ENCODE results near the gene HGFAC. TPM values are rescaled to one million over a fixed set of nuclear protein-coding genes. Genes with fewer than 3 reads are reported as not detected.

HGFAC gene
- total RNA-seq, 2 donors from 2014 or later, result 0.95 TPM; not detected in 1

DNA sequence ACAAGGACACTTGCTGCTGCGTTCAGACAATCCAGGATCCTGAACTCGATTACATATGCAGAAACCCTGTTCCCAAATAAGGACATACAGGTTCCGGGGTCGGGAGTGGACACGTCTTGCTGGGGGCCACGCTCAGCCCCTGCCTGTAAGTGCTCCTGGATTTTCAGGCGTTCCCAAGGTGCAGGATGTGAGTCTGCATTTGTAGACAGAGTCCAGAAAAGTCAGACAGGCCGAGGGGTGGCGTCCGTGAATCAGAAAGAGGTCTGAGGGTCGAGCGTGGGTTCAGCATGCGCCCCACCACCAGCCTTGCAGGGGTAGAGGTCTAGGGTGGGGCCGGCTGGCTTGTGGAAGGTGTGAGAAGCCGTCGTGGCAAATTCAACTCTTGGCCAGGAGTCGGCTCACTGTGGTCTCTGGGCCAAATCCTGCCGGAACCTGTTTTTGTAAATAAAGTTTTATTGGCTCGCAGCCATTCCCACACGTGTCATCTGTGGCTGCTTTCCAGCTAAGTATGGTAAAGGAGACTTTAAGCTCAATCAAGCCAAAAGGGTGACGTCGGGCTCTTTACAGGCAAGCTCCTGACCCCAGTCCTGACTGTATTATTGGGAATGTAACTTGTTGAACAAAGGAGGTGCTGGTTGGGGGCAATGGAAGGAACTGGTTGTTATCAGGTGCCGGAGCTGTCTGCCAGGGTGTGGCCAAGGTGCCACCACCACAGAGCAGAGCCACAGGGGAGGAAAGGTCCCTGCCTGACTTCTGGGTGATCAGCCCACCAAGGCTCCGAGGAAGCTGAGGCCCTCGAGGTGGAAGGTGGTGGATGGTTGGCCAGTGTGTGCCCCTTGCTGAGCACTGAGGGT is 28.7 kb downstream of the HGFAC start:
- DNase-seq (ENCODE audit: low spot score), result no peak
- no peaks in the 10 kb centered on the region for H3K9me3 ChIP-seq
- H3K4me3 ChIP-seq, result no peak overlapping the region
- no peaks in the 10 kb centered on the region for H3K36me3 ChIP-seq
- H3K27ac ChIP-seq, result no peak overlapping the region
- no peaks in the 10 kb centered on the region for H3K4me1 ChIP-seq (ENCODE audit: control insufficient read depth in 1 of 2, low read depth in 2 of 2)
- H3K27me3 ChIP-seq (replicated peaks; ENCODE audit: insufficient read depth), result no peaks in the 10 kb centered on the region
- ATAC-seq (ENCODE audit: insufficient number of reproducible peaks, low FRiP score, low read depth), result no peak
- TF ChIP-seq, protein P1, sequence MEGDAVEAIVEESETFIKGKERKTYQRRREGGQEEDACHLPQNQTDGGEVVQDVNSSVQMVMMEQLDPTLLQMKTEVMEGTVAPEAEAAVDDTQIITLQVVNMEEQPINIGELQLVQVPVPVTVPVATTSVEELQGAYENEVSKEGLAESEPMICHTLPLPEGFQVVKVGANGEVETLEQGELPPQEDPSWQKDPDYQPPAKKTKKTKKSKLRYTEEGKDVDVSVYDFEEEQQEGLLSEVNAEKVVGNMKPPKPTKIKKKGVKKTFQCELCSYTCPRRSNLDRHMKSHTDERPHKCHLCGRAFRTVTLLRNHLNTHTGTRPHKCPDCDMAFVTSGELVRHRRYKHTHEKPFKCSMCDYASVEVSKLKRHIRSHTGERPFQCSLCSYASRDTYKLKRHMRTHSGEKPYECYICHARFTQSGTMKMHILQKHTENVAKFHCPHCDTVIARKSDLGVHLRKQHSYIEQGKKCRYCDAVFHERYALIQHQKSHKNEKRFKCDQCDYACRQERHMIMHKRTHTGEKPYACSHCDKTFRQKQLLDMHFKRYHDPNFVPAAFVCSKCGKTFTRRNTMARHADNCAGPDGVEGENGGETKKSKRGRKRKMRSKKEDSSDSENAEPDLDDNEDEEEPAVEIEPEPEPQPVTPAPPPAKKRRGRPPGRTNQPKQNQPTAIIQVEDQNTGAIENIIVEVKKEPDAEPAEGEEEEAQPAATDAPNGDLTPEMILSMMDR (IDR thresholded peaks at IDR 0.05), result no peak

DNA sequence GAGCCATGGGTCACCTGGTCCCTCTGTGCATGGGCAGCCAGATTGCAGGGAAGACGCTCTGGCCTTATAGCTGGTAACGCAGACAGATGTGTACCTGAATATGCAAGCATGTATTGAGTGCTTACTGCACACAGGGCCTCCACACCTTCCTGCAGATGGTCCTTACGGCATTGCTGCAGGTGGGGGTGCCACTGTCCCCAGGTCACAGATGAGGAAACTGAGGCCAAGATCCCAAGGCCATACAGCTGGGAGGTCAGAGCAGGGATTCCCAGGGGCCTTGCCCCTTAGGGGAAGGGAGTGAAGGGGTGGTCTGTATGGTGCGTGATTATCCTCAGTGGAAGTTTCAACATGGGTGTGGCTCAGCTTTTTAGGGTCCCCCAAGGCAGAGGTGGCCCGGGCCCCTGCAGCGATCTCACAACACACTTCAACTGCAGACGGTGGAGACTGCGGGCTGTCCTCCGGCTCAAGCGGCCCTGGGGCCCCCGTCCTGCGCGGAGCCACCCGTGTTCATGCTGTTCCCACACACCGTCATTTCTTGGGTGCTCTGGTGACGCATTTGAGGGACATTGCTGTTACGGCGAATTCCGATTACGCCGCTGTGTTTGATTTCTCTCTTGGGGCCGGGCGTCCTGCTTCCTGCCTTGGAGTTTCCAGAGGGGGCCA is 29.5 kb downstream of the HGFAC start:
- Histone ChIP-seq H3K4me3 (no peak overlapping the region), H3K9me3 (no peaks in the 10 kb centered on the region), H3K4me1 (ENCODE audit: control insufficient read depth in 1 of 2, low read depth in 2 of 2) (no peaks in the 10 kb centered on the region), H3K27ac (no peak overlapping the region), H3K36me3 (no peaks in the 10 kb centered on the region), H3K27me3 (replicated peaks; ENCODE audit: insufficient read depth) (no peaks in the 10 kb centered on the region)
- TF ChIP-seq, protein P1 (IDR thresholded peaks at IDR 0.05), result no peak
- no peak for DNase-seq (ENCODE audit: low spot score)
- no peak for ATAC-seq (ENCODE audit: insufficient number of reproducible peaks, low FRiP score, low read depth)

DNA sequence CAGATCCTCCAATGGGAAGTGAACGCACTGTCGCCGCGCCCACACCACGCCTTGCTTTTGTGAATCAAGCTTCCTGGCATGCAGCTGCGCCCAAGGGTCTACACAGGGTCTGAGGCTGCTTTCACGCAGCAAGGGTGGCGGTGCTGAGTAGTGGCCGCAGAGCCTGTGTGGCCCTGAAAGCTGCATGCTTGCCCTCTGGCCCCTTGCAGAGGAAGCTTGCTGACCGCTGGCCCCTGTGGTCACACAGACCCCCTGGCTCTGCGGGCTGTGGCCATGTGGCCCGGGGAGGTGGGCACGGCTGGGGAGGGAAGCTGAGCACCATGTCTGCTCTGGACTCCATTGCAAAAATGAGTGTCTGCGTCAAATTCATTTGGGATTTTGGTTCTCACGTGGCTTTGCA is 30.1 kb downstream of the HGFAC start:
- no peak for ATAC-seq (ENCODE audit: insufficient number of reproducible peaks, low FRiP score, low read depth)
- TF ChIP-seq, protein P1 (IDR thresholded peaks at IDR 0.05), result no peak
- H3K9me3 ChIP-seq, result no peaks in the 10 kb centered on the region
- H3K27me3 ChIP-seq (replicated peaks; ENCODE audit: insufficient read depth), result no peaks in the 10 kb centered on the region
- H3K4me3 ChIP-seq, result no peak overlapping the region
- H3K4me1 ChIP-seq (ENCODE audit: control insufficient read depth in 1 of 2, low read depth in 2 of 2), result no peaks in the 10 kb centered on the region
- no peak for DNase-seq (ENCODE audit: low spot score)
- no peaks in the 10 kb centered on the region for H3K36me3 ChIP-seq
- no peak overlapping the region for H3K27ac ChIP-seq

DNA sequence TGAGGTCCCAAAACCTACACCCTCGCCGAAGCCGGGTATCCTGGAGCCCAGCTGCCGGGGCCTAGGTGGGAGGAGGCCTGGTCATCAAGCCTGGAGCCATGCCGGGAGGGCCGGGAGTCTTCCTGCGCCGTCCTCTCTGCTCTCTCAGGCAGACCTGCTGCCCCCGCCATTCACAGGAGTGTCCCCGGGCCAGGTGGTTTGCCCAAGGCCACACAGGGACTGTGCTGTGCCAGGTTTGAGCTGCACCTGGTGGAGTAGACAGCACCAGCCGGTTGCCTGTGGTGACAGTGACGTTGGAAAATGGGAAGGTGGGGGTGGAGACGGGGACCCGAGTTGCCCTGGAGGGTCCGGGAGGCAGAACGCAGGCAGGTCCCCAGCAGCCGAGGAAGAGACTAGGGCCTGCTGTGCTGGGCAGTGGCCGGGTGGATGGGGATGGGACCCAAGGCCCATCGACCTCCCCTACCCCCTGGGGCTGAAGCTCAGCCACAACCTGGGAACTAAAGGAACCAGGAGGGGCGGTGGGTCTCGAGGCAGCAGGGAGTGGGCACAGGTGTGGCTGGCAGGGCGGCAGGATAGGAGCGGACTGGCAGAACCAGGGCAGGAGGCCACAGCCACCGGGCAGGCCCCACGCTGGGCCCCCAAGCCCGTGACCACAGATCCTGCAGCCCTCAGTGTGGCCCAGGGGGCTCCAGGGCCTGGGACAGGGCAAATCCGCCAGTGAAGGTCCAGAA is 30.8 kb downstream of the HGFAC start:
- H3K36me3 ChIP-seq, result no peaks in the 10 kb centered on the region
- no peak overlapping the region for H3K27ac ChIP-seq
- H3K4me1 ChIP-seq (ENCODE audit: control insufficient read depth in 1 of 2, low read depth in 2 of 2), result no peaks in the 10 kb centered on the region
- H3K4me3 ChIP-seq, result no peak overlapping the region
- TF ChIP-seq, protein P1 (IDR thresholded peaks at IDR 0.05), result no peak
- no peaks in the 10 kb centered on the region for H3K27me3 ChIP-seq (replicated peaks; ENCODE audit: insufficient read depth)
- no peak for DNase-seq (ENCODE audit: low spot score)
- H3K9me3 ChIP-seq, result no peaks in the 10 kb centered on the region
- ATAC-seq (ENCODE audit: insufficient number of reproducible peaks, low FRiP score, low read depth), result no peak
